Heart left ventricle (tissue), 13 donors: ENCODE measurements around the gene SORL1.

ENCODE experiments used
- POLR2A ChIP-seq, 2 donors: fragments of 450-650 bp; IDR thresholded peaks; one replicate each; pipeline ENCODE4 v1.6.1; 2017; ENCODE audit warnings: antibody characterized with exemption in 2 of 2, mild to moderate bottlenecking in 2 of 2, moderate library complexity in 2 of 2
- TF ChIP-seq, protein P1 (sequence below), 12 donors: fragments of 200-600 bp; sonication (generic) in 4 of 12; IDR thresholded peaks; one replicate each; pipeline versions ENCODE4 v1.5.0 to v1.8.0; 2018 to 2022; ENCODE audit warnings: antibody characterized with exemption in 12 of 12, mild to moderate bottlenecking in 5 of 12
- donor health status: ischemic (EF 13 %, LVEDD 7.1; RV severe dilation, severe dysfunction).
- donor health status: DM: no; HTN: yes; CAD: no.
- donor health status: DM: no; HTN: no; CAD: no.
- donor health status: ischemic (EF 25% LVEDD 6.9; RV normal size, moderate dysfunction).
- donor health status: ischemic (EF 25% LVEDD 5.7; RV mildly dilated, moderate dysfunction).
- donor health status: ischemic (EF 35%, LVEDD 5.7; RV mildly dilated, moderate dysfunction).
- donor health status: nonischemic (EF 11% LVEDD 7.7; RV severe dilation, severe dysfunction).
- donor health status: DM: yes; HTN: yes; CAD: no.
- donor health status: PGD.
- donor health status: ischemic (EF 29% LVEDD 5.4; RV normal size, mild dysfunction).
- donor health status: nonischemic (EF 23%, LVEDD 6.1; RV moderate dilation, normal function).

DNA sequence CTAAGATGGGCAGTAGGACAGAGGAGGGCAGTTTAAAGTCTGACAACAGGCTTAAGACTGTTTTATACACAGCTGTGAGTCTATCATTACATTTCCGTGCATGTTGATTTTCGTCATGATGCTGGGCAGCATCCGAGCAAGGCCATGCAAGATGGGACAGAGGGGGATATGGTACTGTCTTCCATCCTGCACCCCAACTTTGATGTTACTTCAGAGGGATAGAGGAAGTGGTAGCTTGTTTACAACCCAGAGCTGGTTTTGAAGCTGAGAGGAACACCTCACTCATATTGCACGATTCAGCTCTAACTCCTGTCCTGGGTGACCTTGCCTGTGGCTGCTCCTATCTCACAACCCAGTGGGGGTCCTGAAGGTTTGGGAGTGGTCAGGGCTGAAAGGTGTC, 3.0 kb upstream of the SORL1 start:
- TF ChIP-seq, protein P1, sequence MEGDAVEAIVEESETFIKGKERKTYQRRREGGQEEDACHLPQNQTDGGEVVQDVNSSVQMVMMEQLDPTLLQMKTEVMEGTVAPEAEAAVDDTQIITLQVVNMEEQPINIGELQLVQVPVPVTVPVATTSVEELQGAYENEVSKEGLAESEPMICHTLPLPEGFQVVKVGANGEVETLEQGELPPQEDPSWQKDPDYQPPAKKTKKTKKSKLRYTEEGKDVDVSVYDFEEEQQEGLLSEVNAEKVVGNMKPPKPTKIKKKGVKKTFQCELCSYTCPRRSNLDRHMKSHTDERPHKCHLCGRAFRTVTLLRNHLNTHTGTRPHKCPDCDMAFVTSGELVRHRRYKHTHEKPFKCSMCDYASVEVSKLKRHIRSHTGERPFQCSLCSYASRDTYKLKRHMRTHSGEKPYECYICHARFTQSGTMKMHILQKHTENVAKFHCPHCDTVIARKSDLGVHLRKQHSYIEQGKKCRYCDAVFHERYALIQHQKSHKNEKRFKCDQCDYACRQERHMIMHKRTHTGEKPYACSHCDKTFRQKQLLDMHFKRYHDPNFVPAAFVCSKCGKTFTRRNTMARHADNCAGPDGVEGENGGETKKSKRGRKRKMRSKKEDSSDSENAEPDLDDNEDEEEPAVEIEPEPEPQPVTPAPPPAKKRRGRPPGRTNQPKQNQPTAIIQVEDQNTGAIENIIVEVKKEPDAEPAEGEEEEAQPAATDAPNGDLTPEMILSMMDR (IDR thresholded peaks at IDR 0.05): no peak
- no peak for TF ChIP-seq POLR2A (IDR thresholded peaks at IDR 0.05)
